ENCODE data around the gene MAG. TPM values are rescaled to one million over a fixed set of nuclear protein-coding genes. Genes with fewer than 3 reads are reported as not detected.

Gene MAG
- total RNA-seq, 4 donors from 2014 or later = 0.91 to 15.1 TPM; not detected in 2

- H3K9me3 ChIP-seq = no peaks in the 10 kb centered on the region
- no peaks in the 10 kb centered on the region for H3K4me1 ChIP-seq
- H3K36me3 ChIP-seq = no peaks in the 10 kb centered on the region
- TF ChIP-seq, protein P1, sequence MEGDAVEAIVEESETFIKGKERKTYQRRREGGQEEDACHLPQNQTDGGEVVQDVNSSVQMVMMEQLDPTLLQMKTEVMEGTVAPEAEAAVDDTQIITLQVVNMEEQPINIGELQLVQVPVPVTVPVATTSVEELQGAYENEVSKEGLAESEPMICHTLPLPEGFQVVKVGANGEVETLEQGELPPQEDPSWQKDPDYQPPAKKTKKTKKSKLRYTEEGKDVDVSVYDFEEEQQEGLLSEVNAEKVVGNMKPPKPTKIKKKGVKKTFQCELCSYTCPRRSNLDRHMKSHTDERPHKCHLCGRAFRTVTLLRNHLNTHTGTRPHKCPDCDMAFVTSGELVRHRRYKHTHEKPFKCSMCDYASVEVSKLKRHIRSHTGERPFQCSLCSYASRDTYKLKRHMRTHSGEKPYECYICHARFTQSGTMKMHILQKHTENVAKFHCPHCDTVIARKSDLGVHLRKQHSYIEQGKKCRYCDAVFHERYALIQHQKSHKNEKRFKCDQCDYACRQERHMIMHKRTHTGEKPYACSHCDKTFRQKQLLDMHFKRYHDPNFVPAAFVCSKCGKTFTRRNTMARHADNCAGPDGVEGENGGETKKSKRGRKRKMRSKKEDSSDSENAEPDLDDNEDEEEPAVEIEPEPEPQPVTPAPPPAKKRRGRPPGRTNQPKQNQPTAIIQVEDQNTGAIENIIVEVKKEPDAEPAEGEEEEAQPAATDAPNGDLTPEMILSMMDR (IDR thresholded peaks at IDR 0.05) = no peak
- no peak for TF ChIP-seq POLR2A (IDR thresholded peaks at IDR 0.05)
- no peak overlapping the region for H3K4me3 ChIP-seq
- no peak for DNase-seq
- intact Hi-C loops (cut with DNase I; ENCODE audit: low total_unique reads) = no loop called here
- no peak overlapping the region for H3K27ac ChIP-seq
- H3K27me3 ChIP-seq = no peaks in the 10 kb centered on the region
These were observed 37.4 kb downstream of the MAG start for GRCh38 chr19:35329323-35329722.

- H3K4me3 ChIP-seq = no peak overlapping the region
- no peak for TF ChIP-seq POLR2A (IDR thresholded peaks at IDR 0.05)
- TF ChIP-seq, protein P1 (IDR thresholded peaks at IDR 0.05) = no peak
- no peaks in the 10 kb centered on the region for H3K27me3 ChIP-seq
- no peaks in the 10 kb centered on the region for H3K4me1 ChIP-seq
- H3K36me3 ChIP-seq = no peaks in the 10 kb centered on the region
- DNase-seq = no peak
- intact Hi-C loops (cut with DNase I; ENCODE audit: low total_unique reads) = no loop called here
- no peak overlapping the region for H3K27ac ChIP-seq
- no peaks in the 10 kb centered on the region for H3K9me3 ChIP-seq
These were observed 38.5 kb downstream of the MAG start for GRCh38 chr19:35330475-35330874.

DNA sequence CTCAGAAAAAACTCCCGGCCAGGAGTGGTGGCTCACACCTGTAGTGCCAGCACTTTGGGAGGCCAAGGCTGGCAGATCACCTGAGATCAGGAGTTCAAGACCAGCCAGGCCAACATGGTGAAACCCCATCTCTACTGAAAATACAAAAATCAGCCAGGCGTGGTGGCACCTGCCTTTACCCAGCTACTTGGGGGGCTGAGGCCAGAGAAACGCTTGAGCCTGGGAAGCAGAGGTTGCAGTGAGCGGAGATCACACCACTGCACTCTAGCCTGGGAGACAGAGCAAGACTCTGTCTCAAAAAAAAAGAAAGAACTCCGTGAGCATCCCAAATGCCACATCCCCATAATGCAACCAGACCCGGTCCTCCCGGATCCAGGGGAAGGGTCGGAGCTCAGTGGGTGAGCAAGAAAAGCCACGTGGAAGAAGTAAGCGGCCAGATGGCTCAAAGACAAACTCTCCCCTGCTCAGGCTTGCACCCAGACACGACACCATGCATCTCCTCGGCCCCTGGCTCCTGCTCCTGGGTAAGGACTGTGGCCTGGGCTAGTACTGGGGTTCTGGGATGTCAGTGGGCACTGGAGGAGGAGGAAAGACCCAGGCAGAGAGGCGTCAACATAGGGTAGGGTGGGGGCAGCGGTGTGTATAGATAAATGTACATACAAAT is 39.7 kb downstream of the MAG start:
- intact Hi-C loops (cut with DNase I; ENCODE audit: low total_unique reads) = no loop called here
- Histone ChIP-seq H3K4me3 (no peak overlapping the region), H3K27ac (no peak overlapping the region), H3K9me3 (no peaks in the 10 kb centered on the region), H3K27me3 (no peaks in the 10 kb centered on the region), H3K36me3 (no peaks in the 10 kb centered on the region), H3K4me1 (no peaks in the 10 kb centered on the region)
- no peak for DNase-seq
- TF ChIP-seq, protein P1 (IDR thresholded peaks at IDR 0.05) = no peak
- TF ChIP-seq POLR2A (IDR thresholded peaks at IDR 0.05) = no peak

DNA sequence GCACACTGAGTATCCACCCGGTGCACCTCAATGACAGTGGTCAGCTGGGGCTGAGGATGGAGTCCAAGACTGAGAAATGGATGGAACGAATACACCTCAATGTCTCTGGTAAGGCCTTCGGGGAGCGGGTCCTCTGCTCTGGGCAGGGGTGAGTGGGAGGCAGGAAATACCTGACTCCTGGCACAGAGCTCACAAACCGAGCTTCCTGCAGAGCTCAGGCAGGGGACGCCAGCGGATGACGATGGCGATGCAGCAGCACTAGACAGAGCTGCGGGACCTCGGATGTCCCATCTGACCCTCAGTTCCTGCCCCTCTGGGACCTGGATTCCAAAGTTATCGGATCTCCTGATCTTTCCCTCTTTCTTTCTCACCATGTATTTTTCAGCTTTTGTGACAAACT is 40.9 kb downstream of the MAG start:
- Histone ChIP-seq H3K9me3 (no peaks in the 10 kb centered on the region), H3K27ac (no peak overlapping the region), H3K36me3 (no peaks in the 10 kb centered on the region), H3K4me3 (no peak overlapping the region), H3K27me3 (no peaks in the 10 kb centered on the region), H3K4me1 (no peaks in the 10 kb centered on the region)
- no peak for DNase-seq
- TF ChIP-seq POLR2A (IDR thresholded peaks at IDR 0.05) = no peak
- TF ChIP-seq, protein P1 (IDR thresholded peaks at IDR 0.05) = no peak
- intact Hi-C loops (cut with DNase I; ENCODE audit: low total_unique reads) = no loop called here

GRCh38 chr19:35334144-35334753 is 42.3 kb downstream of the MAG start:
- Histone ChIP-seq H3K27ac (no peak overlapping the region), H3K27me3 (no peaks in the 10 kb centered on the region), H3K4me3 (no peak overlapping the region), H3K36me3 (no peaks in the 10 kb centered on the region), H3K4me1 (no peaks in the 10 kb centered on the region), H3K9me3 (no peaks in the 10 kb centered on the region)
- TF ChIP-seq, protein P1 (IDR thresholded peaks at IDR 0.05) = no peak
- no peak for TF ChIP-seq POLR2A (IDR thresholded peaks at IDR 0.05)
- intact Hi-C loops (cut with DNase I; ENCODE audit: low total_unique reads) = no loop called here
- no peak for DNase-seq

All from uterus (tissue), 4 donors.